OCI-LY1 (cell line): ENCODE data around the gene TMBIM4.

Experiments
- H2AFZ ChIP-seq: fragments of 200-600 bp; sonication (generic), shearing (Covaris generic); 2 replicates; pipeline ENCODE4 v1.6.0; 2014; ENCODE audit warnings: antibody characterized with exemption, mild to moderate bottlenecking, low read length
- H3F3A ChIP-seq: fragments of 200-600 bp; sonication (generic), shearing (Covaris generic); 2 replicates; pipeline ENCODE4 v1.6.0; 2014; ENCODE audit warnings: mild to moderate bottlenecking, antibody characterized with exemption, low read length, moderate library complexity; ENCODE audit not compliant: insufficient read depth
- H3K27ac ChIP-seq: fragments of 200-600 bp; sonication (generic); 2 replicates; pipeline ENCODE4 v1.5.1; 2014; ENCODE audit warnings: low read length, mixed run types, mild to moderate bottlenecking, low read depth; ENCODE audit not compliant: poor library complexity, severe bottlenecking
- H3K27me3 ChIP-seq: fragments of 200-600 bp; sonication (generic); 2 replicates; pipeline ENCODE4 v1.6.0; 2014; ENCODE audit warnings: antibody characterized with exemption, mild to moderate bottlenecking, low read length, moderate library complexity; ENCODE audit not compliant: insufficient read depth
- H3K36me3 ChIP-seq: fragments of 200-600 bp; sonication (generic); 2 replicates; pipeline ENCODE4 v1.6.1; 2014; ENCODE audit warnings: mild to moderate bottlenecking, antibody characterized with exemption, low read length, moderate library complexity, mixed read lengths; ENCODE audit not compliant: insufficient read depth
- H3K4me1 ChIP-seq: fragments of 200-600 bp; sonication (generic); 2 replicates; pipeline ENCODE4 v1.5.1; 2014; ENCODE audit warnings: mild to moderate bottlenecking, low read length, moderate library complexity; ENCODE audit not compliant: insufficient read depth, severe bottlenecking
- H3K4me2 ChIP-seq: fragments of 200-600 bp; sonication (generic), shearing (Covaris generic); 2 replicates; pipeline ENCODE4 v1.6.1; 2014; ENCODE audit warnings: low read length
- H3K4me3 ChIP-seq: fragments of 200-600 bp; sonication (generic); 2 replicates; pipeline ENCODE4 v1.5.1; 2014; ENCODE audit warnings: low read length, low read depth, mild to moderate bottlenecking, mixed read lengths; ENCODE audit not compliant: poor library complexity, severe bottlenecking
- H3K79me2 ChIP-seq: fragments of 200-600 bp; shearing (Covaris generic); 2 replicates; pipeline ENCODE4 v1.6.1; 2016; ENCODE audit warnings: mixed run types, low read length, mixed read lengths; ENCODE audit not compliant: insufficient read depth
- H3K9ac ChIP-seq: fragments of 200-600 bp; sonication (generic), shearing (Covaris generic); 2 replicates; pipeline ENCODE4 v1.6.1; 2014; ENCODE audit warnings: mild to moderate bottlenecking, low read length, mixed read lengths
- H3K9me2 ChIP-seq: fragments of 200-600 bp; sonication (generic), shearing (Covaris generic); 2 replicates; pipeline ENCODE4 v1.6.1; 2014; ENCODE audit warnings: low read depth, mild to moderate bottlenecking, low read length, mixed read lengths
- H3K9me3 ChIP-seq: fragments of 200-600 bp; shearing (Covaris generic); 2 replicates; pipeline ENCODE4 v1.6.1; 2014; ENCODE audit warnings: low read length, mixed read lengths
- H4K20me1 ChIP-seq: fragments of 200-600 bp; sonication (generic), shearing (Covaris generic); 2 replicates; pipeline ENCODE4 v1.6.0; 2016; ENCODE audit warnings: mild to moderate bottlenecking, low read length; ENCODE audit not compliant: insufficient read depth
- EZH2 ChIP-seq: fragments of 200-600 bp; sonication (generic), shearing (Covaris generic); IDR thresholded peaks from 2 replicates; pipeline ENCODE4 v1.8.0; 2017; ENCODE audit warnings: borderline replicate concordance, mixed run types, mild to moderate bottlenecking, antibody characterized with exemption, low read length, moderate library complexity, mixed read lengths
- TF ChIP-seq, protein P1 (sequence below): fragments of 200-600 bp; sonication (generic), shearing (Covaris generic); IDR thresholded peaks from 2 replicates; pipeline ENCODE4 v1.5.1; 2017; ENCODE audit warnings: mild to moderate bottlenecking, antibody characterized with exemption, low read length, moderate library complexity, mixed read lengths

TMBIM4 gene

GRCh38 chr12:66142826-66143225 is 27.0 kb downstream of the TMBIM4 start:
- Histone ChIP-seq H3K9me2 (no peaks in the 10 kb centered on the region), H3K27me3 (no peaks in the 10 kb centered on the region), H3K27ac (no peak overlapping the region), H3K36me3 (peaks cover 90% of the 10 kb centered on the region), H3F3A (no peaks in the 10 kb centered on the region), H2AFZ (no peak overlapping the region), H3K4me3 (no peak overlapping the region), H3K9me3 (peaks cover 22% of the 10 kb centered on the region), H3K79me2 (no peaks in the 10 kb centered on the region), H3K9ac (no peak overlapping the region), H4K20me1 (no peaks in the 10 kb centered on the region), H3K4me1 (no peaks in the 10 kb centered on the region), H3K4me2 (no peak overlapping the region)
- TF ChIP-seq, protein P1, sequence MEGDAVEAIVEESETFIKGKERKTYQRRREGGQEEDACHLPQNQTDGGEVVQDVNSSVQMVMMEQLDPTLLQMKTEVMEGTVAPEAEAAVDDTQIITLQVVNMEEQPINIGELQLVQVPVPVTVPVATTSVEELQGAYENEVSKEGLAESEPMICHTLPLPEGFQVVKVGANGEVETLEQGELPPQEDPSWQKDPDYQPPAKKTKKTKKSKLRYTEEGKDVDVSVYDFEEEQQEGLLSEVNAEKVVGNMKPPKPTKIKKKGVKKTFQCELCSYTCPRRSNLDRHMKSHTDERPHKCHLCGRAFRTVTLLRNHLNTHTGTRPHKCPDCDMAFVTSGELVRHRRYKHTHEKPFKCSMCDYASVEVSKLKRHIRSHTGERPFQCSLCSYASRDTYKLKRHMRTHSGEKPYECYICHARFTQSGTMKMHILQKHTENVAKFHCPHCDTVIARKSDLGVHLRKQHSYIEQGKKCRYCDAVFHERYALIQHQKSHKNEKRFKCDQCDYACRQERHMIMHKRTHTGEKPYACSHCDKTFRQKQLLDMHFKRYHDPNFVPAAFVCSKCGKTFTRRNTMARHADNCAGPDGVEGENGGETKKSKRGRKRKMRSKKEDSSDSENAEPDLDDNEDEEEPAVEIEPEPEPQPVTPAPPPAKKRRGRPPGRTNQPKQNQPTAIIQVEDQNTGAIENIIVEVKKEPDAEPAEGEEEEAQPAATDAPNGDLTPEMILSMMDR, result no peak

GRCh38 chr12:66141299-66141698 is 28.5 kb downstream of the TMBIM4 start:
- Histone ChIP-seq H3K9me3 (peaks cover 22% of the 10 kb centered on the region), H3K9me2 (no peaks in the 10 kb centered on the region), H3K36me3 (peaks cover 98% of the 10 kb centered on the region), H3K9ac (no peak overlapping the region), H3K79me2 (no peaks in the 10 kb centered on the region), H3F3A (no peaks in the 10 kb centered on the region; the same call in 1 of the 2 replicates), H3K27ac (no peak overlapping the region), H3K27me3 (no peaks in the 10 kb centered on the region), H3K4me2 (no peak overlapping the region), H4K20me1 (no peaks in the 10 kb centered on the region), H2AFZ (no peak overlapping the region), H3K4me3 (no peak overlapping the region), H3K4me1 (no peaks in the 10 kb centered on the region)
- no peak for TF ChIP-seq EZH2

DNA sequence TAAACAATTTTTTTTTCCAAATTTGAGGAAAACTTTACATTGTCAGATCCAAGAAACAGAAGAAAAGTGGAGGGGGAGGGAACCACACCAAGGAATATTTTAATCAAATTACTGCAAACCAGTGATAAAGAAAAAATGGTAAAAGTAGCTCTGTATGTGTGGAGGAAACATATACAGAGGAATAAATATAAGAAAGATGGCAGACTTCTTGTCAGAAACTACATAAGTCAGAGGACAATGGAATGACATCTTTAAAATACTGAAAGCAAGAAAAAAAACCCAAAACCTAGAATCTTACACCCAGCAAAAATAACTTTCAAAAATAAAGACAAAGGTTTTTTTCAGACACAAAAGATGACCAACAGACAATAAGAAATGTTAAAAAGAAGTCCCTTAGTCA is 29.1 kb downstream of the TMBIM4 start:
- Histone ChIP-seq H3K4me2 (no peak overlapping the region), H3K79me2 (no peaks in the 10 kb centered on the region), H3K27me3 (no peaks in the 10 kb centered on the region), H3K27ac (no peak overlapping the region), H3K4me3 (no peak overlapping the region), H3K4me1 (no peaks in the 10 kb centered on the region), H3F3A (no peaks in the 10 kb centered on the region; the same call in 1 of the 2 replicates), H3K9ac (no peak overlapping the region), H3K9me2 (no peaks in the 10 kb centered on the region), H3K36me3 (peaks cover 96% of the 10 kb centered on the region), H3K9me3 (peaks cover 22% of the 10 kb centered on the region), H2AFZ (no peak overlapping the region), H4K20me1 (no peaks in the 10 kb centered on the region)
- TF ChIP-seq, protein P1, result no peak
- no peak for TF ChIP-seq EZH2

DNA sequence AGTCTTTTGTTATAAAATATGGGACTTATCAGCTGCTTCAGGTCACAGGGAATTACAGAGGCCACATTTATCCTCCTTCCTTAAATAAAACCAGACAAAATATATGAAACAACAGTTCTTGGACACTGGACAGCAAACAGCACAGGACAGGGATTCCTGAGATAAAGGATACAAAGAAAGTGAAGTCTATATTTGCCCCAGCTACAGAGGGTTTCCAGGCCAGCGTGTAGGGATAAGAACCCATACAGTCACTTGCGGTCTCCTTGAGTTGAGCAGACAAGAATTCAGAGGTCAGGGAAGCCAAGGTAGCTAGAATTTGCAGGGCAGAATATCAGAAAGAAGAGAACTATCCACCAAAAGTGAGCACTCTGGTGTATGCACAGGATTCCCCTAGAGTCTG is 30.5 kb downstream of the TMBIM4 start:
- no peaks in the 10 kb centered on the region for H4K20me1 ChIP-seq
- no peak for TF ChIP-seq EZH2
- TF ChIP-seq, protein P1, result no peak
- no peaks in the 10 kb centered on the region for H3K4me1 ChIP-seq
- H3K36me3 ChIP-seq, result peaks cover 82% of the 10 kb centered on the region
- no peak overlapping the region for H3K27ac ChIP-seq
- H3F3A ChIP-seq, result no peaks in the 10 kb centered on the region; the same call in 1 of the 2 replicates
- H2AFZ ChIP-seq, result no peak overlapping the region
- H3K9me2 ChIP-seq, result no peaks in the 10 kb centered on the region
- no peaks in the 10 kb centered on the region for H3K79me2 ChIP-seq
- H3K9ac ChIP-seq, result no peak overlapping the region
- H3K27me3 ChIP-seq, result no peaks in the 10 kb centered on the region
- H3K9me3 ChIP-seq, result peaks cover 22% of the 10 kb centered on the region
- H3K4me3 ChIP-seq, result no peak overlapping the region
- H3K4me2 ChIP-seq, result no peak overlapping the region
